Measurements from ENCODE around the gene DPH7.

GRCh38 chr9:137620581-137620980 is 41.9 kb upstream of the DPH7 start:
- no peak for TF ChIP-seq CTCF (IDR thresholded peaks at IDR 0.05)
- TF ChIP-seq POLR2AphosphoS5 (IDR thresholded peaks at IDR 0.05): no peak
- no peak for TF ChIP-seq POLR2A (IDR thresholded peaks at IDR 0.05)
